Measurements from ENCODE around the gene SDK1.

GRCh38 chr7:3649678-3650440 is 348.8 kb downstream of the SDK1 start:
- TF ChIP-seq CTCF (conservative IDR thresholded peaks at IDR 0.05; ENCODE audit: low read length), result no peak
- no peak for TF ChIP-seq EZH2phosphoT487 (IDR thresholded peaks at IDR 0.05; ENCODE audit: borderline replicate concordance, low read depth, low read length)

Data from OCI-LY7 (cell line).